EH (cell line): ENCODE results near the gene ADGRG7.

Experiments
- DNase-seq: peaks from one replicate; pipeline ENCODE4 v3.0.0-alpha.2; 2015; ENCODE audit warnings: low read depth

ADGRG7 gene

GRCh38 chr3:100700708-100701107 is 91.3 kb downstream of the ADGRG7 start:
- no peak for DNase-seq

GRCh38 chr3:100702082-100702979 is 92.9 kb downstream of the ADGRG7 start:
- no peak for DNase-seq

- no peak for DNase-seq
Measured at GRCh38 chr3:100702980-100703345, 93.6 kb downstream of the ADGRG7 start.

- DNase-seq = no peak
Measured at GRCh38 chr3:100703865-100704264, 94.5 kb downstream of the ADGRG7 start.

- DNase-seq = peak; percentile 73
Measured at GRCh38 chr3:100706365-100706764, 97.0 kb downstream of the ADGRG7 start.

GRCh38 chr3:100708644-100708988 is 99.2 kb downstream of the ADGRG7 start:
- no peak for DNase-seq

- DNase-seq = peak; percentile 99
Measured at GRCh38 chr3:100708989-100709841, 99.8 kb downstream of the ADGRG7 start, which contains the start of gene TFG. Gene TFG (plus strand): TSS chr3:100709494. CDS start chr3:100713686, 4,192 bp downstream.

GRCh38 chr3:100709842-100710260 is 100.5 kb downstream of the ADGRG7 start:
- DNase-seq = peak; percentile 52

- DNase-seq = peak; percentile 75
Measured at GRCh38 chr3:100710261-100710968, 101.0 kb downstream of the ADGRG7 start.

GRCh38 chr3:100715176-100715575 is 105.8 kb downstream of the ADGRG7 start:
- no peak for DNase-seq

- DNase-seq = no peak
Measured at GRCh38 chr3:100717063-100717462, 107.7 kb downstream of the ADGRG7 start.

- DNase-seq = no peak
Measured at GRCh38 chr3:100717637-100718487, 108.5 kb downstream of the ADGRG7 start.

GRCh38 chr3:100719136-100719535 is 109.7 kb downstream of the ADGRG7 start:
- DNase-seq = peak; percentile 45

- DNase-seq = no peak
Measured at GRCh38 chr3:100720426-100720825, 111.0 kb downstream of the ADGRG7 start.

GRCh38 chr3:100725935-100726513 is 116.6 kb downstream of the ADGRG7 start:
- DNase-seq = no peak

- no peak for DNase-seq
Measured at GRCh38 chr3:100726706-100727105, 117.3 kb downstream of the ADGRG7 start.

GRCh38 chr3:100730524-100730923 is 121.1 kb downstream of the ADGRG7 start:
- DNase-seq = no peak

- no peak for DNase-seq
Measured at GRCh38 chr3:100732435-100732834, 123.0 kb downstream of the ADGRG7 start.

GRCh38 chr3:100737334-100737733 is 127.9 kb downstream of the ADGRG7 start:
- DNase-seq = peak; percentile 40

GRCh38 chr3:100740207-100740606 is 130.8 kb downstream of the ADGRG7 start:
- DNase-seq = peak; percentile 21

GRCh38 chr3:100743535-100743934 is 134.1 kb downstream of the ADGRG7 start:
- DNase-seq = no peak
